WTC11 (cell line): Measurements from ENCODE around the gene MCOLN1.

ENCODE experiments used
- CTCF ChIP-seq: fragments of 200-600 bp; IDR thresholded peaks from 2 replicates; pipeline ENCODE4 v1.8.0; 2022; ENCODE audit warnings: antibody characterized with exemption
- FOXJ3 ChIP-seq: sonication (generic); formaldehyde crosslinking; IDR thresholded peaks from 2 replicates; pipeline ENCODE4 v1.9.0; 2021; ENCODE audit warnings: missing genetic modification reagents, mild to moderate bottlenecking, borderline replicate concordance
- IRF1 ChIP-seq: sonication (generic); formaldehyde crosslinking; IDR thresholded peaks from 2 replicates; pipeline ENCODE4 v1.8.0; 2023; ENCODE audit warnings: missing genetic modification reagents
- MLX ChIP-seq: sonication (generic); formaldehyde crosslinking; IDR thresholded peaks from 2 replicates; pipeline ENCODE4 v1.8.1; 2023; ENCODE audit warnings: mild to moderate bottlenecking, missing genetic modification reagents, moderate library complexity
- ZNF138 ChIP-seq: sonication (generic); formaldehyde crosslinking; conservative IDR thresholded peaks from 2 replicates; pipeline ENCODE4 v1.8.1; 2022; ENCODE audit warnings: mild to moderate bottlenecking, moderate library complexity, missing genetic modification reagents

- TF ChIP-seq CTCF = no peak
- TF ChIP-seq IRF1 (CRISPR knock-in tag) = no peak
- no peak for TF ChIP-seq ZNF138
- no peak for TF ChIP-seq FOXJ3 (CRISPR knock-in tag)
- TF ChIP-seq MLX (CRISPR knock-in tag) = no peak
These were observed 36.7 kb downstream of the MCOLN1 start for GRCh38 chr19:7559102-7559501.
